ENCODE results near the gene ZNF750.

- TF ChIP-seq CTCF (IDR thresholded peaks at IDR 0.05; ENCODE audit: insufficient read depth, low read depth, low read length) (no peak), EZH2 (IDR thresholded peaks at IDR 0.05; ENCODE audit: insufficient read depth, low read length) (no peak)
Measured at GRCh38 chr17:82805823-82806222, 34.0 kb downstream of the ZNF750 start.
